ENCODE measurements around the gene KIAA0513.

DNA sequence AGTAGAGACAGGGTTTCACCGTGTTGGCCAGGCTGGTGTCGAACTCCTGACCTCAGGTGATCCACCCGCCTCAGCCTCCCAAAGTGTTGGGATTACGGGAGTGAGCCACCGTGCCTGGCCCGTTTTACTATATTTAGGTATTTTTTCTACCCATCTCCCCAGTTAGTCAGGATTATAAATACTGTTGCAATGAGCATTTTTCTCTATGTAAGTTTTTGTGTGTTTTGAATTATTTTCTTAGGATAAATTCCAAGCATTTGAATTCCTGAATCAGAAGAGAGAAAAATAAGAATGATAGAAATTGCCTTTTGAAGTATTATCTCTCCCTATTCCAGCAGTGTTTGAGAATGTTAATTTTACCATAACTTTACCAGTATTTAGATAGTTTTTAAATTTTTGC, 36.6 kb downstream of the KIAA0513 start:
- TF ChIP-seq CTCF (IDR thresholded peaks at IDR 0.05) (no peak), EP300 (IDR thresholded peaks at IDR 0.05; ENCODE audit: low read depth) (no peak), POLR2A (IDR thresholded peaks at IDR 0.05) (no peak)
